Hepatocyte (in vitro differentiated cells): Measurements from ENCODE around the gene FCHO1. TPM values are rescaled to one million over a fixed set of nuclear protein-coding genes. Genes with fewer than 3 reads are reported as not detected.

ENCODE experiments used
- DNase-seq: peaks from one replicate; pipeline ENCODE4 v3.0.0-alpha.2; 2016; ENCODE audit warnings: low spot score
- H2AFZ ChIP-seq: fragments of 200-600 bp; sonication (generic); 2 replicates; pipeline ENCODE4 v1.6.0; 2016; ENCODE audit warnings: antibody characterized with exemption, mild to moderate bottlenecking
- H3K27ac ChIP-seq: fragments of 200-600 bp; sonication (generic); 2 replicates; pipeline ENCODE4 v1.5.1; 2016; ENCODE audit warnings: mild to moderate bottlenecking
- H3K27me3 ChIP-seq: fragments of 200-600 bp; sonication (generic); 2 replicates; pipeline ENCODE4 v1.6.1; 2016
- H3K36me3 ChIP-seq: fragments of 200-600 bp; sonication (generic); replicated peaks from 2 replicates; pipeline ENCODE4 v1.5.1; 2016; ENCODE audit warnings: low read depth; ENCODE audit not compliant: insufficient read depth
- H3K4me1 ChIP-seq: fragments of 200-600 bp; sonication (generic); 2 replicates; pipeline ENCODE4 v1.5.1; 2016; ENCODE audit warnings: mild to moderate bottlenecking, moderate library complexity; ENCODE audit not compliant: insufficient read depth
- H3K4me2 ChIP-seq: fragments of 200-600 bp; sonication (generic); 2 replicates; pipeline ENCODE4 v1.6.0; 2016
- H3K4me3 ChIP-seq: fragments of 200-600 bp; sonication (generic); 2 replicates; pipeline ENCODE4 v1.5.1; 2016; ENCODE audit warnings: mild to moderate bottlenecking
- H3K79me2 ChIP-seq: fragments of 200-600 bp; sonication (generic); 2 replicates; pipeline ENCODE4 v1.6.0; 2017; ENCODE audit warnings: mild to moderate bottlenecking
- H3K9me2 ChIP-seq: fragments of 200-600 bp; sonication (generic); replicated peaks from 2 replicates; pipeline ENCODE4 v1.6.0; 2017; ENCODE audit warnings: mild to moderate bottlenecking; ENCODE audit not compliant: insufficient read depth
- H3K9me3 ChIP-seq: fragments of 200-600 bp; sonication (generic); 2 replicates; pipeline ENCODE4 v1.5.1; 2016; ENCODE audit warnings: low read depth, mild to moderate bottlenecking
- H4K20me1 ChIP-seq: fragments of 200-600 bp; sonication (generic); 2 replicates; pipeline ENCODE4 v1.6.0; 2016; ENCODE audit warnings: mild to moderate bottlenecking; ENCODE audit not compliant: insufficient read depth, poor library complexity, severe bottlenecking
- CTCF ChIP-seq: fragments of 200-600 bp; sonication (generic); IDR thresholded peaks from 2 replicates; pipeline ENCODE4 v1.5.1; 2016; ENCODE audit warnings: antibody characterized with exemption, mild to moderate bottlenecking; ENCODE audit not compliant: poor library complexity
- EZH2 ChIP-seq: fragments of 200-600 bp; sonication (generic); IDR thresholded peaks from 2 replicates; pipeline ENCODE4 v1.6.1; 2016; ENCODE audit warnings: antibody characterized with exemption, mild to moderate bottlenecking, borderline replicate concordance
- EZH2phosphoT487 ChIP-seq: fragments of 200-600 bp; sonication (generic); IDR thresholded peaks from one replicate; pipeline ENCODE4 v1.6.1; 2018; ENCODE audit warnings: antibody characterized with exemption, mild to moderate bottlenecking, low read depth, moderate library complexity; ENCODE audit not compliant: unreplicated experiment, severe bottlenecking
- WGBS: methylation state at CpG from one replicate; pipeline ENCODE4 v1.1.6; 2016; ENCODE audit warnings: low lambda C conversion rate; ENCODE audit errors: missing lambda C conversion rate; 5-methylcytosine and 5-hydroxymethylcytosine counted together
- polyA plus RNA-seq: library from polyadenylated mRNA; unstranded; fragments of >200 nt; fragmentation: Nextera tagmentation; extraction: Ambion mirVana; gene quantifications from 2 replicates; pipeline ENCODE4 v1.2.1, GENCODE V29; 2016
- total RNA-seq: library from RNA; depleted of rRNA; stranded (reverse); fragments of >200 nt; gene quantifications from 2 replicates; pipeline ENCODE4 v1.2.3, GENCODE V29; 2014

The FCHO1 gene
- total and polyA plus RNA-seq, 2 experiments from 2014 or later: 1.9 to 2.1 TPM

DNA sequence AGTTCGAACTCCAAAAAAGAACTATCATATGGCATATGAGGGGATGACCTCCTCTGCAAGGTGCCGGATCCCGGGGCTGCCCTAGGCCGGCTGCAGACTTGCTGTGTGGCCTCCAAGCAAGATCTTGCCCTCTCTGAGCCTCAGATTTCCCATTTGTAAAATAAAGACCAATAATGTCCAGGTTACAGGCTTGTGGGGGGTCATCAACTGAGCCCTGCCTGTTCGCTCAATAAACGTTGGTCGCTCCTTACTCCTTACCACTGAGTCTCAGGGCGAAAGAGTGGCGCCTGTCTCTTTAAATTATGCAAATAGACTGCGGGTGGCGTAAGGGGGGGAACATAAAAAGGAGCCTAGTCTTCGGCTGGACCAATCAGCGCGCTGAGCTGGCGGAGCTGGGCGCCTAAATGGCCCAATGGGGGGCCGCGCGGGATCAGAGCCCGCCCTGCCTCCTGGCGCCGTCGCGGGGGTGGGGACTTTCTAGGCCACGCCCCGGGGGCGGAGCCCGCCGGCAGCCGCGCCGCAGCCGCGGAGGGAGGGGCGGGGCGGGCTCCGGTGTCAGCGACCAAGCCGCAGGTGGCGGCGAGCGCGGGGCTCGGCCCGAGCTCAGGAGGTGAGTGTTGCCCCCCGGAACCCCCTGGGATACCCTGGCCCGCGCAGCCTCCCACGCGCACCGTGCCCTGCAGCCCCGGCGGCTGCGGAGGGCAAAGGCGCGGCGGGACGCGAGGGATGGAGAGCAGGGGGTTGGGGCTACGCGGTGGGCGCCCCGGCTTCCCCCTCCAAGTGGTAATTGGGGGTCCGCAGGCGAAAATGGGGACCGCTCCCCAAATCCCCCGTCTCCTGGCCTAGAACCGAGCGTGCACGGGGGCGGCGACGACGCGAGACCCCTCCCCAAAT, 3.8 kb upstream of the FCHO1 start:
- Histone ChIP-seq H3K4me2 (peak overlapping the region; percentile 84), H3K27me3 (no peaks in the 10 kb centered on the region), H3K9me2 (no peaks in the 10 kb centered on the region), H3K9me3 (no peaks in the 10 kb centered on the region), H2AFZ (peak overlapping the region; percentile 76), H3K36me3 (no peaks in the 10 kb centered on the region), H3K4me3 (peak overlapping the region; percentile 19), H4K20me1 (no peaks in the 10 kb centered on the region), H3K27ac (no peak overlapping the region), H3K79me2 (no peaks in the 10 kb centered on the region), H3K4me1 (peaks cover 3% of the 10 kb centered on the region)
- DNase-seq: peak; percentile 96
- no peak for TF ChIP-seq CTCF
- TF ChIP-seq EZH2: no peak
- no peak for TF ChIP-seq EZH2phosphoT487
- WGBS: 17% methylated on average over 29 of the region's 75 CpGs

DNA sequence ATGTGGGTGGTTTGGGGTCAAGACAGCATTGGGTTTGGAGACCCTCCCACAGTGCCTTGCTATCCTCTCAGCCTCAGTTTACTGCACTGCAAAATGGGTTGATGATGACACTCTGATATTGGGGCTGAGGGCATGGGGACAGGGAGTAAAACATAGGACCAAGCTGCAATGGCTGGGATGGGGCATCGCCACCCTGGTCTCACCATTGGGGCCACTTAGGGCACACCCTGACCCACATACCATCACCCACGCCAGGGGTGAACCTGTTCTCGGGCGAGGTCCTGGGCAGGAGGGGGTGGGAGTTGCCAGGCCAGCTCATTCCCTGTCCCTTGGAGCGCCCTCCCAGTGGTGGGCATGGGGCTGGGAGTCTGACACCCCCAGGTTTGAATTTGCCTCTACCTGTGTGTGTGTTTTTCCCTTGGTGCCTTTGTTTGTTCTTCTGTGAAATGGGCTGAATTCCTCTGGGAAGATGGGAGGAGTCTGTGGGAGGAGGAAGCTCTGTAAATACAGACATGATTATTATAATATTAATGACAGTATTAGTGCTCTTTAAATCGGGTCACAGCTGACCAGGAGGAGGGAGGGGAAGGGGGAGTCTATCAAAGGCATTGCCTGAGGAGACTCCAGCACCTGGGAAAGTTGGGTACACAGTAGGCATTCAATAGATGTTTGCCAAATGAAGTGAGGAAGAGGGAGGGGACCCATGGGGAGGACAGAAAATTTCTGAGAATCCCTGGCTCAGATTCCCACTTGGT, 2.2 kb upstream of the FCHO1 start:
- Histone ChIP-seq H3K4me1 (peaks cover 3% of the 10 kb centered on the region), H3K9me2 (no peaks in the 10 kb centered on the region), H2AFZ (no peak overlapping the region), H3K36me3 (no peaks in the 10 kb centered on the region), H3K27ac (no peak overlapping the region), H3K27me3 (no peaks in the 10 kb centered on the region), H4K20me1 (no peaks in the 10 kb centered on the region), H3K4me2 (no peak overlapping the region), H3K79me2 (no peaks in the 10 kb centered on the region), H3K9me3 (no peaks in the 10 kb centered on the region), H3K4me3 (no peak overlapping the region)
- TF ChIP-seq CTCF (no peak), EZH2phosphoT487 (no peak), EZH2 (no peak)
- 87% methylated on average over 6 of the region's 6 CpGs for WGBS
- no peak for DNase-seq

DNA sequence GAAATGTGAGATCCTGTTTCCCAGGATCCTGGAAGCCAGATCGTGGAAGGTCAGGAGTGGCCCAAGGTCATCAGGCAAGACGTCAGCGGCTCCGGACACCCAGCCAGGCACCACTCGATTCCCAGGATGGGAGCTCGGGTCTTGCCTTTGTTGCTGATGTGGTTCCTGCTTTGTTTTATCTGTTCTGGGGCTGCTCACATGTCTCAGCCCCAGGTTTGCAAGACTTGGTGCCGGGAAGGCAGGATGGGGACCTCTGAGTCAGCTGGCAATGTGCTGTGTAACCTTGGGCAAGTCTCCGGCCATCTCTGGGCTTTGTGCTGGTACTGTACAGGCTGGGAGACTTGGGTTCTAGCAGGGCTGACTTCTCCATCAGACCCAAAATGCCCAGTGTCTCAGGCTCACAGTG, 1.4 kb upstream of the FCHO1 start:
- no peak for DNase-seq
- Histone ChIP-seq H3K4me3 (no peak overlapping the region), H3K79me2 (no peaks in the 10 kb centered on the region), H4K20me1 (no peaks in the 10 kb centered on the region), H3K36me3 (no peaks in the 10 kb centered on the region), H3K4me2 (no peak overlapping the region), H3K27me3 (no peaks in the 10 kb centered on the region), H2AFZ (no peak overlapping the region), H3K27ac (no peak overlapping the region), H3K9me2 (no peaks in the 10 kb centered on the region), H3K4me1 (peaks cover 3% of the 10 kb centered on the region), H3K9me3 (no peaks in the 10 kb centered on the region)
- TF ChIP-seq EZH2: no peak
- 57% methylated on average over 8 of the region's 8 CpGs for WGBS

- DNase-seq: no peak
- no peak overlapping the region for H2AFZ ChIP-seq
- H3K4me2 ChIP-seq: no peak overlapping the region
- no peak overlapping the region for H3K4me3 ChIP-seq
- 80% methylated on average over 2 of the region's 2 CpGs for WGBS
- H3K27me3 ChIP-seq: no peaks in the 10 kb centered on the region
- no peak overlapping the region for H3K27ac ChIP-seq
- H3K36me3 ChIP-seq: no peaks in the 10 kb centered on the region
- no peaks in the 10 kb centered on the region for H3K79me2 ChIP-seq
- no peaks in the 10 kb centered on the region for H3K9me2 ChIP-seq
- H3K9me3 ChIP-seq: no peaks in the 10 kb centered on the region
- H3K4me1 ChIP-seq: peaks cover 3% of the 10 kb centered on the region
- no peaks in the 10 kb centered on the region for H4K20me1 ChIP-seq
- TF ChIP-seq EZH2 (no peak), CTCF (no peak), EZH2phosphoT487 (no peak)
These were observed 616 bp downstream of the FCHO1 start for GRCh38 chr19:17751912-17752273.
